Upper lobe of left lung (tissue), 6 donors: ENCODE data around the gene TIMMDC1. TPM values are rescaled to one million over a fixed set of nuclear protein-coding genes. Genes with fewer than 3 reads are reported as not detected.

Experiments
- ATAC-seq, 2 donors: fragments of 200-7000 bp; cut with Tn5 transposase; one replicate each; pipeline ENCODE4 v1.9.1; 2022; ENCODE audit warnings: mild to moderate bottlenecking in 2 of 2, moderate library complexity in 2 of 2; ENCODE audit not compliant: low FRiP score in 2 of 2
- DNase-seq, 2 donors: peaks; one replicate each; pipeline ENCODE4 v3.0.0-alpha.2; 2019 to 2020
- H3K27ac ChIP-seq, 4 donors: fragments of 200-600 bp; sonication (generic); one replicate each; pipeline ENCODE4 v1.5.1; 2016 to 2019
- H3K27me3 ChIP-seq, 4 donors: fragments of 200-600 bp; sonication (generic); one replicate each; pipeline ENCODE4 v1.5.1; 2017 to 2019
- H3K36me3 ChIP-seq, 4 donors: fragments of 200-600 bp; sonication (generic); one replicate each; pipeline ENCODE4 v1.5.1; 2016 to 2019
- H3K4me1 ChIP-seq, 4 donors: fragments of 200-600 bp; sonication (generic); one replicate each; pipeline ENCODE4 v1.5.1; 2018 to 2019
- H3K4me3 ChIP-seq, 4 donors: fragments of 200-600 bp; sonication (generic); one replicate each; pipeline ENCODE4 v1.5.1; 2017 to 2019; ENCODE audit warnings: mild to moderate bottlenecking in 2 of 4, moderate library complexity in 1 of 4
- H3K9me3 ChIP-seq, 4 donors: fragments of 200-600 bp; sonication (generic); one replicate each; pipeline ENCODE4 v1.5.1; 2018 to 2019
- EP300 ChIP-seq, 4 donors: sonication (generic); formaldehyde crosslinking; IDR thresholded peaks; one replicate each; pipeline ENCODE4 v1.5.1; 2017; ENCODE audit warnings: antibody characterized with exemption in 4 of 4, control low read depth in 2 of 4
- POLR2A ChIP-seq, 4 donors: fragments of 450-650 bp; IDR thresholded peaks; one replicate each; pipeline ENCODE4 v1.5.1; 2016 to 2017; ENCODE audit warnings: antibody characterized with exemption in 4 of 4, mild to moderate bottlenecking in 2 of 4
- POLR2AphosphoS5 ChIP-seq, 2 donors: sonication (generic); formaldehyde crosslinking; IDR thresholded peaks; one replicate each; pipeline ENCODE4 v1.5.1; 2017; ENCODE audit warnings: antibody characterized with exemption in 2 of 2
- WGBS, 2 donors: methylation state at CpG; one replicate each; pipeline ENCODE4 v1.1.5; 2017 to 2018; 5-methylcytosine and 5-hydroxymethylcytosine counted together
- total RNA-seq, 6 donors: library from RNA; depleted of rRNA in 4 of 6; stranded (reverse); fragments of >200 nt in 4 of 6; gene quantifications; one replicate each; pipeline versions ENCODE4 v1.1.0 to v1.2.1, GENCODE V29; 2016 to 2021
- TF ChIP-seq, protein P1 (sequence below), 6 experiments: fragments of 450-650 bp in 4 of 6; fragments of 200-600 bp in 2 of 6; sonication (generic) in 2 of 6; IDR thresholded peaks; one replicate each; pipeline ENCODE4 v1.5.1; 2016 to 2019; ENCODE audit warnings: antibody characterized with exemption in 6 of 6
- donor health status: DM: no; HTN: no; CAD: no; lungs with moderate emphysema.
- donor health status: DM: no; HTN: yes; CAD: no; lungs with severe emphysema.

Gene TIMMDC1
- total RNA-seq, 6 donors from 2014 or later, result 33.6 to 105 (median 52.8) TPM

DNA sequence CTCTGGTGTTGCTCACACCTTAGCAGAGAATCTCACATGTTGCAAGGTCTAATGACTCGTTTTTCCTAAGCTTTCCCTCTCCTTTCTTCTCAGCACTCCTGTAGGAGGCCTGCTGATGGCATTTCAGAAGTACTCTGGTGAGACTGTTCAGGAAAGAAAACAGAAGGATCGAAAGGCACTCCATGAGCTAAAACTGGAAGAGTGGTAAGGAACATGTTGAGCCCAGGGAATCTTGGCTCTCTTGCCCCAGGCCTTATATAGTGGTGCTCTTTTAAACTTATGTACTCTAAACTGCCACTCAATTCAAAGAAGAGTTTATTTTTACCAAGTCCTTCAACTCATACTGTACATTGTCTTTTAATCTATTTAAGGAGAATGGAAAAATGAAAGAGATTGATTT is 18.8 kb downstream of the TIMMDC1 start:
- no peak for ATAC-seq
- WGBS, 2 donors, result 37 to 65% methylated on average over 2 of the region's 2 CpGs
- peak in 1 of 2 donors; percentile 35 for DNase-seq
- TF ChIP-seq POLR2AphosphoS5 (IDR thresholded peaks at IDR 0.05) (no peak), POLR2A (IDR thresholded peaks at IDR 0.05) (no peak), EP300 (IDR thresholded peaks at IDR 0.05) (no peak)
- TF ChIP-seq, protein P1, sequence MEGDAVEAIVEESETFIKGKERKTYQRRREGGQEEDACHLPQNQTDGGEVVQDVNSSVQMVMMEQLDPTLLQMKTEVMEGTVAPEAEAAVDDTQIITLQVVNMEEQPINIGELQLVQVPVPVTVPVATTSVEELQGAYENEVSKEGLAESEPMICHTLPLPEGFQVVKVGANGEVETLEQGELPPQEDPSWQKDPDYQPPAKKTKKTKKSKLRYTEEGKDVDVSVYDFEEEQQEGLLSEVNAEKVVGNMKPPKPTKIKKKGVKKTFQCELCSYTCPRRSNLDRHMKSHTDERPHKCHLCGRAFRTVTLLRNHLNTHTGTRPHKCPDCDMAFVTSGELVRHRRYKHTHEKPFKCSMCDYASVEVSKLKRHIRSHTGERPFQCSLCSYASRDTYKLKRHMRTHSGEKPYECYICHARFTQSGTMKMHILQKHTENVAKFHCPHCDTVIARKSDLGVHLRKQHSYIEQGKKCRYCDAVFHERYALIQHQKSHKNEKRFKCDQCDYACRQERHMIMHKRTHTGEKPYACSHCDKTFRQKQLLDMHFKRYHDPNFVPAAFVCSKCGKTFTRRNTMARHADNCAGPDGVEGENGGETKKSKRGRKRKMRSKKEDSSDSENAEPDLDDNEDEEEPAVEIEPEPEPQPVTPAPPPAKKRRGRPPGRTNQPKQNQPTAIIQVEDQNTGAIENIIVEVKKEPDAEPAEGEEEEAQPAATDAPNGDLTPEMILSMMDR (IDR thresholded peaks at IDR 0.05), result no peak
- Histone ChIP-seq H3K27me3 (no peaks in the 10 kb centered on the region), H3K9me3 (no peaks in the 10 kb centered on the region), H3K27ac (peak overlapping the region in 1 of 4 donors; percentile 9), H3K4me1 (no peaks in the 10 kb centered on the region), H3K4me3 (no peak overlapping the region), H3K36me3 (peaks cover 25 to 98% (median 34%) of the 10 kb centered on the region in 4 donors)

DNA sequence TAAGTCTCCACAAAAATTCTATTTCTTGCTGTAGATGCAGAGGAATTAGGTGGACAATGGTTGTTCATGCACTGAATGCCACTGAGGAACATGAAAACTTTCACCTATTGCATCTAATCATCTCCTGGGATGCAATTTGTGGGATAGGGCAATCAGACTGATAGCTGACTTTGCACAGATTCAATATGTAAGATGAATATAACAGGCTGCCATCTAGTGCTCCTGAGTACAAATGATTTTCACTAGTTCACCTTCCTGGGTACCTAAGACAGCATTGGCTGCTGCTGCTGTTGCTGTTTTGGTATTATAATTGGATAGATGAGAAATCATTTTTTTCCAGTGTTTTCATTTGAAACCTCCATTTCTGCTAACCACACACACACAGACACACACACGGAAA is 19.7 kb downstream of the TIMMDC1 start:
- peak overlapping the region in 1 of 4 donors; percentile 62 for H3K27ac ChIP-seq
- H3K36me3 ChIP-seq, result peaks cover 26 to 97% (median 38%) of the 10 kb centered on the region in 4 donors
- H3K27me3 ChIP-seq, result no peaks in the 10 kb centered on the region
- DNase-seq (no peak), ATAC-seq (no peak)
- TF ChIP-seq, protein P1 (IDR thresholded peaks at IDR 0.05), result no peak
- TF ChIP-seq POLR2AphosphoS5 (IDR thresholded peaks at IDR 0.05), result no peak
- no peak for TF ChIP-seq POLR2A (IDR thresholded peaks at IDR 0.05)
- no peak for TF ChIP-seq EP300 (IDR thresholded peaks at IDR 0.05)
- WGBS, 2 donors, result 82 to 88% methylated on average over 1 of the region's 1 CpG
- H3K4me3 ChIP-seq, result no peak overlapping the region
- no peaks in the 10 kb centered on the region for H3K9me3 ChIP-seq
- H3K4me1 ChIP-seq, result no peaks in the 10 kb centered on the region

DNA sequence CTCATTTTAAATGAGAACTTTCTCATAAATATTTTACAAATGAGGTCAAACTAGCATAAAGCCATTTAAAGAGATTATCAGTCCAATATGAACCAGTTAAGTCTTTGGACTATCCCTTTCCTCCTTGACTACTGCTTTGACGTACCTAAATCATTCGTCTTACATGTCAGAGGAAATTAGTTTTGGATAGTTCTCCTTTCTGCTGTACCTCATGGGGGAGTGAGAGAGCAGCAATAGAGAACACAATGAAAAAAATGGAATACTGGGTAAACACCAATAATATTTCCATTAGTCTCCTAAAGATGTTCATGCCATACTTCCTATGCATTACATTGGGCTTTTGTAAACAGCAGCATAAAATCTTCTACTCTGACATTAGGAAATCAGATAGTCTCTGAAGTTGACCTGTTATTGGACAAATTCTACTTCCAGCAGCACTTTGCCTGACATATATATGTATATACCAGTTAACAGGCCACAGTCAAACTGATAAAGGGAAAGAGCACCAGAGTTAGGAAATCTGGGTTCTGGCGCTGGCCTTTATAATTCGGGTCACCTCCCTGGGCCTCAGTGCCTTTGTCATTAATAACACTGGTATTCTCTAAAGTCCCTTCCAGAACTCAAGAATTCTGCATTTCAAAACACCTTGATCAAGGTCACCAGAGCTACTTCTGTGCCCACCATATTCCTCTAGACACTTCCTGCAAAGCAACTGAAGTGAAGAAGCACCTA is 26.8 kb downstream of the TIMMDC1 start:
- no peak for TF ChIP-seq POLR2A (IDR thresholded peaks at IDR 0.05)
- TF ChIP-seq, protein P1 (IDR thresholded peaks at IDR 0.05), result peak in 4 of 6 experiments; percentile 11 to 31 (median 18)
- no peak for TF ChIP-seq POLR2AphosphoS5 (IDR thresholded peaks at IDR 0.05)
- TF ChIP-seq EP300 (IDR thresholded peaks at IDR 0.05), result no peak
- Histone ChIP-seq H3K36me3 (peaks cover 11 to 52% (median 18%) of the 10 kb centered on the region in 4 donors), H3K9me3 (no peaks in the 10 kb centered on the region), H3K27ac (peak overlapping the region in 2 of 4 donors; percentile 24 to 30), H3K4me3 (no peak overlapping the region), H3K27me3 (no peaks in the 10 kb centered on the region), H3K4me1 (no peaks in the 10 kb centered on the region)
- WGBS, 2 donors, result 53 to 74% methylated on average over 4 of the region's 4 CpGs
- ATAC-seq (no peak), DNase-seq (no peak)

DNA sequence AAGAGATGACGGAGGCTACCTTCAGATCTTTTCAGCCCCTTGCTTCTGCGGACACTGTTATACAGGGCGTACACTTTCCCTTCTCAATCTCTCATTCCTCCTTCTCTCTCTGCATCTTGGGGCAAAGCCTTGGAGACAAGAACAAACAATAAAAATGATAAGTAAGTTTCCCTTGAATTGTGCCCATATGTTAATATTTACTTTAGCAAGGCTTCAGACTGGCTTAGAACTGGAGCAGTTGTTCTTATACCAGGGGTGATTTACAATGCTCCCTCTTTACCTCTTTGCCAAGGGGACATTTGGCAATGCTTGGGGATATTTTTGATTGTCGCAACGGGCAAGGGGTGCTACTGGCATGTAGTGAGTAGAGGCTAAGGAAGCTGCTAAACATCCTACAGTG is 29.4 kb downstream of the TIMMDC1 start:
- no peak overlapping the region for H3K4me3 ChIP-seq
- 89 to 90% methylated on average over 5 of the region's 5 CpGs for WGBS, 2 donors
- no peak for DNase-seq
- H3K9me3 ChIP-seq, result no peaks in the 10 kb centered on the region
- H3K36me3 ChIP-seq, result peaks cover 2 to 28% (median 16%) of the 10 kb centered on the region in 4 donors
- H3K27ac ChIP-seq, result no peak overlapping the region
- no peak for ATAC-seq
- H3K27me3 ChIP-seq, result no peaks in the 10 kb centered on the region
- TF ChIP-seq POLR2A (IDR thresholded peaks at IDR 0.05) (no peak), POLR2AphosphoS5 (IDR thresholded peaks at IDR 0.05) (no peak), EP300 (IDR thresholded peaks at IDR 0.05) (no peak)
- TF ChIP-seq, protein P1 (IDR thresholded peaks at IDR 0.05), result no peak
- no peaks in the 10 kb centered on the region for H3K4me1 ChIP-seq

DNA sequence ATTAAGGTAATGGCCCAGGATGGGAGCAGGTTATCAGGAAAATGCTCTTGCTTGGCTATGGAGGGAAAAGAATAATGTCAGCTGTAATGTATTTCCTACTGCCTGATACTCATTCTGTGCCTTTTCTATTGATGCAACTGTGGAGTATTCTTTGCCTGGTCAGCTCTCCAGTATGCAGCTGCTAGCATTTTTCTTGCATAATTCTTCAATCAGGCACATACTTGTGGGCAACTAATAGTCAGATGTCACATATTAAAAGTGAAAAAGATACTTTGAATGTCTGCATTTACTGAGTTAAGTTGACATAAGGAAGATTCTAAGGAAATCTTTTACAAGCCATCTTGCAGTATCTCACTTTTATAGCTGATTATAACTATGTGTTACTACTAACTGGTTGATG is 31.5 kb downstream of the TIMMDC1 start:
- H3K4me3 ChIP-seq, result no peak overlapping the region
- no peaks in the 10 kb centered on the region for H3K4me1 ChIP-seq
- H3K27me3 ChIP-seq, result no peaks in the 10 kb centered on the region
- no peak for DNase-seq
- H3K9me3 ChIP-seq, result no peaks in the 10 kb centered on the region
- peaks cover 0 to 7% (median 2%) of the 10 kb centered on the region in 4 donors for H3K36me3 ChIP-seq
- no peak for TF ChIP-seq EP300 (IDR thresholded peaks at IDR 0.05)
- TF ChIP-seq, protein P1 (IDR thresholded peaks at IDR 0.05), result no peak
- TF ChIP-seq POLR2A (IDR thresholded peaks at IDR 0.05), result no peak
- TF ChIP-seq POLR2AphosphoS5 (IDR thresholded peaks at IDR 0.05), result no peak
- ATAC-seq, result no peak
- no peak overlapping the region for H3K27ac ChIP-seq
